Body of pancreas (tissue), 4 donors: ENCODE results near the gene TACC3. TPM values are rescaled to one million over a fixed set of nuclear protein-coding genes. Genes with fewer than 3 reads are reported as not detected.
A peak's percentile ranks its signal among the peaks of the same experiment; 100 is the strongest.

ENCODE experiments used
- ATAC-seq: fragments of 150-250 bp; one replicate; pipeline ENCODE4 v1.9.1; 2016
- DNase-seq, 4 donors: peaks; one replicate each; pipeline ENCODE4 v3.0.0-alpha.2; 2019
- H3K27ac ChIP-seq, 4 donors: fragments of 200-600 bp; sonication (generic); 1 replicate in 3 of 4; 2 replicates in 1 of 4; pipeline versions ENCODE4 v1.5.1 to v1.6.1; 2016 to 2019; ENCODE audit warnings: mild to moderate bottlenecking in 1 of 4, mixed read lengths in 1 of 4, moderate library complexity in 1 of 4
- H3K27me3 ChIP-seq, 2 donors: fragments of 200-600 bp; sonication (generic); one replicate each; pipeline ENCODE4 v1.6.0; 2016; ENCODE audit warnings: mild to moderate bottlenecking in 1 of 2
- H3K36me3 ChIP-seq, 2 donors: fragments of 200-600 bp; sonication (generic); replicated peaks in 1 of 2; 2 replicates each; pipeline ENCODE4 v1.5.1; 2016; ENCODE audit warnings: low read depth in 2 of 2; ENCODE audit not compliant: insufficient read depth in 1 of 2
- H3K4me1 ChIP-seq: fragments of 200-600 bp; sonication (generic); one replicate; pipeline ENCODE4 v1.6.0; 2016
- H3K4me3 ChIP-seq, 2 donors: fragments of 200-600 bp; sonication (generic); 1 replicate in 1 of 2; 2 replicates in 1 of 2; pipeline ENCODE4 v1.5.1; 2016 to 2019
- H3K9me3 ChIP-seq, 3 donors: fragments of 200-600 bp; sonication (generic); 1 replicate in 2 of 3; 2 replicates in 1 of 3; pipeline ENCODE4 v1.5.1; 2016
- POLR2A ChIP-seq, 3 donors: fragments of 450-650 bp; IDR thresholded peaks; one replicate each; pipeline ENCODE4 v1.6.1; 2016; ENCODE audit warnings: antibody characterized with exemption in 3 of 3, mild to moderate bottlenecking in 2 of 3
- WGBS, 2 donors: methylation state at CpG; one replicate each; pipeline ENCODE4 v1.1.5; 2017; 5-methylcytosine and 5-hydroxymethylcytosine counted together
- intact Hi-C: fragments of 100-400 bp; cut with DNase I; formaldehyde crosslinking; loops from one replicate; pipeline ENCODE4 v1.15.1; 2023
- total RNA-seq, 2 donors: library from RNA; depleted of rRNA; stranded (reverse); fragments of >200 nt; gene quantifications; one replicate each; pipeline ENCODE4 v1.1.0, GENCODE V29; 2016
- TF ChIP-seq, protein P1 (sequence below), 7 experiments: fragments of 450-650 bp in 4 of 7; fragments of 200-600 bp in 3 of 7; sonication (generic) in 3 of 7; IDR thresholded peaks; one replicate each; pipeline ENCODE4 v1.5.1; 2016 to 2019; ENCODE audit warnings: antibody characterized with exemption in 7 of 7

Gene TACC3
- total RNA-seq, 2 donors from 2014 or later: 5.7 to 8.9 TPM

DNA sequence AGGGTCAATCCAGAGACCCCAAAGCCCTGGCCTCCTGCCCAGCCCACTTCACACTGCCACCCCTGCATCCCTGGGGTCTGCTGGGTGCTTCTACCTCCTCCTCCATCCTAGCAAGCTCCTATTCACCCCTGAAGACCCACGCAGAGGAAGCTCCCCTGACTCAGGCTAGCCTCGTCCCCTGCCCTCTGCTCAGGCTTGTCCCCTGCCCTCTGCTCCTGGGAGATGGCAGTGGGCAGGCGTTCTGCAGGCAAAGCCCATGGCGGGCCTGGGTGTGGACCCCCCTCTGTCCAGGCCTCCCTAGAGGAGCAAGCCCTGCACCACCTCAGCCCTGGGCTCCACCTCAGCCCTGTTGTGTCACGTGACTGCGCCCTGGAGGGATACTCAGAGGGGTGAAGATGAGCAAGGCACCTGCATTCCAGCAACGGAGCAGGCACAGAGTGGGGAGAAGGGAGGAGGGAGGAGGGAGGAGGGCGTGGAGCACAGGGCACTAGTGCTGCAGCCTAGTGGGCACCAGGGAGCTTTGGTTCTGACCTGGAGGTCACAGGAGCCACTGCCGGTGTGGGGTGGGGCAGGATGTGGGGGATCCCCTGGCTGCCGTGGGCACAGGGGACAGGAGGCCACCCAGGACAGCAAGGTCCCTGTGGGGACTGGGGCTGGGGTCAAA lies 44.2 kb downstream of the TACC3 start:
- Histone ChIP-seq H3K27ac (peak overlapping the region; percentile 81 to 93 (median 90)), H3K36me3 (no peaks in the 10 kb centered on the region), H3K4me1 (peaks cover 67% of the 10 kb centered on the region), H3K9me3 (no peaks in the 10 kb centered on the region), H3K27me3 (no peaks in the 10 kb centered on the region), H3K4me3 (no peak overlapping the region)
- no peak for DNase-seq
- intact Hi-C loops: no loop called here
- no peak for ATAC-seq
- WGBS, 2 donors: 68 to 69% methylated on average over 9 to 10 of the region's 10 CpGs
- no peak for TF ChIP-seq POLR2A (IDR thresholded peaks at IDR 0.05)
- TF ChIP-seq, protein P1, sequence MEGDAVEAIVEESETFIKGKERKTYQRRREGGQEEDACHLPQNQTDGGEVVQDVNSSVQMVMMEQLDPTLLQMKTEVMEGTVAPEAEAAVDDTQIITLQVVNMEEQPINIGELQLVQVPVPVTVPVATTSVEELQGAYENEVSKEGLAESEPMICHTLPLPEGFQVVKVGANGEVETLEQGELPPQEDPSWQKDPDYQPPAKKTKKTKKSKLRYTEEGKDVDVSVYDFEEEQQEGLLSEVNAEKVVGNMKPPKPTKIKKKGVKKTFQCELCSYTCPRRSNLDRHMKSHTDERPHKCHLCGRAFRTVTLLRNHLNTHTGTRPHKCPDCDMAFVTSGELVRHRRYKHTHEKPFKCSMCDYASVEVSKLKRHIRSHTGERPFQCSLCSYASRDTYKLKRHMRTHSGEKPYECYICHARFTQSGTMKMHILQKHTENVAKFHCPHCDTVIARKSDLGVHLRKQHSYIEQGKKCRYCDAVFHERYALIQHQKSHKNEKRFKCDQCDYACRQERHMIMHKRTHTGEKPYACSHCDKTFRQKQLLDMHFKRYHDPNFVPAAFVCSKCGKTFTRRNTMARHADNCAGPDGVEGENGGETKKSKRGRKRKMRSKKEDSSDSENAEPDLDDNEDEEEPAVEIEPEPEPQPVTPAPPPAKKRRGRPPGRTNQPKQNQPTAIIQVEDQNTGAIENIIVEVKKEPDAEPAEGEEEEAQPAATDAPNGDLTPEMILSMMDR (IDR thresholded peaks at IDR 0.05): no peak

DNA sequence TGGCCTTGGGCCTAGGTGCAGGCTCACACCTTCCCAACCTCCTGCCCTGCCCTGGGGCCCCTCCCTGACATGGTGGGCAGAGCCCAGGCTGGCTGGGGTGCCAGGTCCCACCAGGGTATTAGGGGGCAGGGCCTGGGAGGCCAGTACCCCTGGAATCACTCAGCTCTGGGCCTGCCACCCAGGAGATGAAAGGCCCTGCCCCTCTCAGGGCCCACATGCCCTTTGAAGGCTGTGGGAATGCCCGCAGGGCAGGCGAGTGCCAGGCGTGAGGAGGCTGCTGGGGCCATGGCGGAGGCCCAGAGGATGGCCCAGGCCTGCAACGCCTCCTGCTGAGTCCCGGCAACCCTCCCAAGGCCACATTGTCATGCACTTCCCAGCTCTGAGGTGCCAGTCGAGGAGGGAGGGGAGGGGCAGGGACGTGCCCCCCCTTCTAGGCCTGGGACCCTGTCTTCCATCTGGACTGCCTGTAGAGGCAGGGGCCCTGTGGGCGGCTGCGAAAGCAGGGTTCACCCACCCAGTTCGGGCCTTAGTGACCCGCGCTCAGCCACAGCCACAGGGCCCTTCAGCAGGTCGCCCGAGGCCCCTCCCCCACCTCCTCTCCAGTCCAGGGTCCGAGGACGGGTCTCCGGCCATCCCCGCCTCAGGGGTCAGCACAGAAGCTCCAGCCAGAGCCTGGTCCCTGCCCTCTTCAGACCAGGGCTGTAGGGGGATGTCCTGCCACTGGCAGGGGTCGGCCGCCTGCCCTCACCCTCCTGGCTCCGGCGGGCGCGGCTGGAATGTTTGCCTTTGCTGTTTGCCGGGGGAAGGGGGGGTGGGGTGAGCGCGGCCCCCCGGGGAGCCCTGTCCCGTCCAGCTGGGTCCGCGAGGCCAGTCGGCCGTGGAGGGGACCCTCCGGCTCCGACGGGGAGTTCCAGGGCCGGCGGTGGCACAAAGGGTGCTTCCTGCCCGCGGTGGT lies 45.1 kb downstream of the TACC3 start:
- Histone ChIP-seq H3K9me3 (no peaks in the 10 kb centered on the region), H3K36me3 (no peaks in the 10 kb centered on the region), H3K27me3 (no peaks in the 10 kb centered on the region), H3K4me1 (peaks cover 76% of the 10 kb centered on the region), H3K4me3 (peak overlapping the region in 1 of 2 donors; percentile 25), H3K27ac (peak overlapping the region; percentile 81 to 93 (median 90))
- DNase-seq (peak; percentile 41 to 63 (median 53)), ATAC-seq (peak; percentile 45)
- 32% methylated on average over 35 of the region's 41 CpGs; no CpG with 5 or more reads in 1 of the 2 donors for WGBS, 2 donors
- TF ChIP-seq, protein P1 (IDR thresholded peaks at IDR 0.05): no peak
- TF ChIP-seq POLR2A (IDR thresholded peaks at IDR 0.05): peak in 2 of 3 donors; percentile 32 to 48
- intact Hi-C loops: no loop called here

DNA sequence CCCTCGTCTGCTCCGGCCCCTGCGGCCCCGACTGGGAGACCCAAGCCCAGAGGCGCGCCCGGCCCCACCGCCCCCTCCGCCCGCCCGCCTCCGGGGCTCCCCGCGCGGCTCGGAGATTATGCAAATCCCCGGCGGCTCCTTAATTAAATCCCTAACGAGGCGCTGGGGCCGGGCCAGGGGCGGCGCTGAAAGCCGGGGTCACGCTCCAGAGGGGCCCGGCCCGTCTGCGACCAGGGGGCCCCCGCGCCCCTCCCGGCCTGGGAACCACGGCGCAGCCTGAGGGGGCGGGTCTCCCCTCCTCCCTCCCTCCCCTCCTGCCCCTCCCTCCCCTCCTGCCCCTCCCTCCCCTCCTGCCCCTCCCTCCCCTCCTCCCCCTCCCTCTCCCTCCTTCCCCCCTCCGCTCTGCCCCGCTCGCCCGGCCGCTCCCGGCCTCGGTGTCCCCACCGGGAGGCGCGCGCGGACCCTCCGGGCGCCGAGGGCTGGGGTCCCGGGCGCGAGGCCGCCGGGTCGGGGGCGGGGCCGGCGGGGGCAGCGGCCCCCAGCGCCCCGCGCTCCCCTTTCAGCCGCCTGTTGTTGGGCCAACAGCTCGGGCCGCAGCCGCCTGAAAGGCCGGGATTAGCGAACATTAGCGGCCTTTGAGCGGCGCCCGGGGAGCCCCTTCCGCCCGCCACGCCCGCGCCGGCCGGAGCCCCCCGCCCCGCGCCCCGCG lies 45.9 kb downstream of the TACC3 start:
- no peaks in the 10 kb centered on the region for H3K27me3 ChIP-seq

DNA sequence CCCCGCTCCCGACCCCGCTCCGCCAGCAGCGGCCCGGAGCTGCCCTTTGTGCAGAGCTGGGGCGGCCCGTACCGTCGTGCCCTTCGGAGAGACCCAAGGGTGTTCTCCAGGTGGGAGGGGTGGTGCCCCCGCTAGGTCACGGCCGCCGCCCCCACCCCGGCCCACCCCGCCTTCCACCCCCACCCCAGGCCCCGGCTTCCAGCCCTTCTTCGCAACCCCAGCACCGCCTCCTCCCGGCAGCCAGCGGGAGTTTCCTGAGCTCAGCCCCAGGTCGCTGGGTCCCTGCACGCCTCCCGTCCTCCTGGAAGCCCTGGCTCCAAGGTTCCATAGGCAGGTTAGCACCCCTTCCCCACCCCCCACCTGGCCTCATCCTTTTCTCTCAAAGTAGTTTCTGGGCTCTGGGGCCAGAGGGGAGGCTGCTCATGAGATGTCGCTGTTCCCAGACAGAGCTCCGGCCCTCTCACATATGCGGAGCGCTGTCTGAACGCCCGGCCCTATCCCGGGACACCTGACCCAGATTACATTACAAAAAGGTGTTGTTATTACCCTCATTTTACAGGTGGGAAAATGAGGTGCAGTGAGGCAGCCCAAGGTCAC lies 46.5 kb downstream of the TACC3 start:
- 19 to 51% methylated on average over 10 to 23 of the region's 32 CpGs for WGBS, 2 donors
- H3K4me3 ChIP-seq: no peak overlapping the region
- H3K36me3 ChIP-seq: no peaks in the 10 kb centered on the region
- TF ChIP-seq POLR2A (IDR thresholded peaks at IDR 0.05): no peak
- TF ChIP-seq, protein P1 (IDR thresholded peaks at IDR 0.05): peak in 5 of 7 experiments; percentile 13 to 32 (median 26)
- H3K27me3 ChIP-seq: no peaks in the 10 kb centered on the region
- H3K4me1 ChIP-seq: peaks cover 82% of the 10 kb centered on the region
- H3K9me3 ChIP-seq: no peaks in the 10 kb centered on the region
- DNase-seq (peak; percentile 60 to 65 (median 64)), ATAC-seq (peak; percentile 34)
- H3K27ac ChIP-seq: peak overlapping the region; percentile 81 to 93 (median 90)
- intact Hi-C loops: no loop called here

More for the DNA sequence above, 45.9 kb downstream of the TACC3 start:
- intact Hi-C loops: no loop called here
- TF ChIP-seq, protein P1 (IDR thresholded peaks at IDR 0.05): no peak
- TF ChIP-seq POLR2A (IDR thresholded peaks at IDR 0.05): no peak
- DNase-seq: peak in 3 of 4 donors; percentile 37 to 46 (median 45)
- Histone ChIP-seq H3K27ac (peak overlapping the region; percentile 81 to 93 (median 90)), H3K36me3 (no peaks in the 10 kb centered on the region), H3K4me3 (peak overlapping the region in 1 of 2 donors; percentile 25), H3K9me3 (no peaks in the 10 kb centered on the region), H3K4me1 (peaks cover 82% of the 10 kb centered on the region)
- ATAC-seq: peak; percentile 15
- 0% methylated on average over 41 of the region's 84 CpGs; no CpG with 5 or more reads in 1 of the 2 donors for WGBS, 2 donors
